Liver (tissue), 9 donors: Measurements from ENCODE around the gene PLXDC2. TPM values are rescaled to one million over a fixed set of nuclear protein-coding genes. Genes with fewer than 3 reads are reported as not detected.

Experiments
- DNase-seq: peaks from one replicate; pipeline ENCODE4 v3.0.0-alpha.2; 2017; ENCODE audit warnings: low spot score
- H3K27ac ChIP-seq, 2 donors: one replicate each; pipeline ENCODE4 v1.7.0; 2013; ENCODE audit warnings: inconsistent platforms in 2 of 2, low read length in 2 of 2, control low read depth in 1 of 2, low read depth in 1 of 2, mild to moderate bottlenecking in 1 of 2
- H3K27me3 ChIP-seq, 4 donors: one replicate each; pipeline versions ENCODE4 v1.6.1 to v1.7.0; 2013; ENCODE audit warnings: low read length in 3 of 4, inconsistent platforms in 1 of 4, mild to moderate bottlenecking in 1 of 4, moderate library complexity in 1 of 4; ENCODE audit not compliant: control insufficient read depth in 4 of 4, insufficient read depth in 4 of 4
- H3K36me3 ChIP-seq, 4 donors: one replicate each; pipeline versions ENCODE4 v1.6.1 to v1.7.0; 2013; ENCODE audit warnings: low read length in 3 of 4, mild to moderate bottlenecking in 3 of 4, low read depth in 1 of 4, moderate library complexity in 1 of 4; ENCODE audit not compliant: control insufficient read depth in 4 of 4, insufficient read depth in 3 of 4
- H3K4me1 ChIP-seq, 4 donors: one replicate each; pipeline versions ENCODE4 v1.6.1 to v1.7.0; 2013; ENCODE audit warnings: low read length in 3 of 4, mild to moderate bottlenecking in 3 of 4, moderate library complexity in 1 of 4; ENCODE audit not compliant: control insufficient read depth in 4 of 4, insufficient read depth in 4 of 4
- H3K4me3 ChIP-seq, 3 donors: one replicate each; pipeline versions ENCODE4 v1.6.1 to v1.7.0; 2013; ENCODE audit warnings: low read length in 3 of 3, control low read depth in 1 of 3, low read depth in 1 of 3, mild to moderate bottlenecking in 1 of 3
- H3K9ac ChIP-seq, 2 donors: one replicate each; pipeline ENCODE4 v1.7.0; 2013; ENCODE audit warnings: low read length in 2 of 2, mild to moderate bottlenecking in 2 of 2, moderate library complexity in 2 of 2, control low read depth in 1 of 2, low read depth in 1 of 2
- H3K9me3 ChIP-seq, 4 donors: one replicate each; pipeline versions ENCODE4 v1.6.1 to v1.7.0; 2013; ENCODE audit warnings: low read length in 3 of 4; ENCODE audit not compliant: control insufficient read depth in 4 of 4
- ATF3 ChIP-seq: IDR thresholded peaks from 2 replicates; pipeline ENCODE4 v1.6.1; 2016; ENCODE audit warnings: antibody characterized with exemption
- CTCF ChIP-seq: fragments of 150-350 bp; IDR thresholded peaks from 2 replicates; pipeline ENCODE4 v1.5.1; 2017; ENCODE audit warnings: improper control_type of control experiment, low read depth, low read length; ENCODE audit not compliant: missing input control
- EGR1 ChIP-seq, 2 donors: IDR thresholded peaks; 2 replicates each; pipeline ENCODE4 v1.6.1; 2016 to 2018; ENCODE audit warnings: antibody characterized with exemption in 2 of 2, low read depth in 2 of 2
- FOXA1 ChIP-seq: IDR thresholded peaks from 2 replicates; pipeline ENCODE4 v1.6.1; 2016; ENCODE audit warnings: antibody characterized with exemption
- FOXA2 ChIP-seq: IDR thresholded peaks from 2 replicates; pipeline ENCODE4 v1.6.1; 2016; ENCODE audit warnings: antibody characterized with exemption
- GABPA ChIP-seq, 2 donors: IDR thresholded peaks in 1 of 2; conservative IDR thresholded peaks in 1 of 2; 2 replicates each; pipeline ENCODE4 v1.6.1; 2016; ENCODE audit warnings: antibody characterized with exemption in 2 of 2, mild to moderate bottlenecking in 1 of 2, moderate library complexity in 1 of 2
- HNF4A ChIP-seq, 2 donors: conservative IDR thresholded peaks; 2 replicates each; pipeline ENCODE4 v1.6.1; 2016; ENCODE audit warnings: antibody characterized with exemption in 2 of 2, mild to moderate bottlenecking in 2 of 2
- HNF4G ChIP-seq: IDR thresholded peaks from 2 replicates; pipeline ENCODE4 v1.6.1; 2016; ENCODE audit warnings: antibody characterized with exemption
- JUND ChIP-seq, 2 donors: IDR thresholded peaks; 2 replicates each; pipeline ENCODE4 v1.6.1; 2016; ENCODE audit warnings: antibody characterized with exemption in 2 of 2
- NR2F2 ChIP-seq: IDR thresholded peaks from 2 replicates; pipeline ENCODE4 v1.6.1; 2016; ENCODE audit warnings: antibody characterized with exemption
- RAD21 ChIP-seq, 2 donors: IDR thresholded peaks; 2 replicates each; pipeline ENCODE4 v1.6.1; 2016; ENCODE audit warnings: antibody characterized with exemption in 2 of 2, mild to moderate bottlenecking in 2 of 2
- REST ChIP-seq: IDR thresholded peaks from 2 replicates; pipeline ENCODE4 v1.6.1; 2016; ENCODE audit warnings: antibody characterized with exemption, mild to moderate bottlenecking
- RXRA ChIP-seq, 2 donors: IDR thresholded peaks; 2 replicates each; pipeline ENCODE4 v1.6.1; 2017 to 2018; ENCODE audit warnings: antibody characterized with exemption in 2 of 2, mild to moderate bottlenecking in 1 of 2
- SP1 ChIP-seq: IDR thresholded peaks from 2 replicates; pipeline ENCODE4 v1.6.1; 2018; ENCODE audit warnings: antibody characterized with exemption, mild to moderate bottlenecking
- TAF1 ChIP-seq: conservative IDR thresholded peaks from 2 replicates; pipeline ENCODE4 v1.6.1; 2016; ENCODE audit warnings: antibody characterized with exemption, mild to moderate bottlenecking
- YY1 ChIP-seq: IDR thresholded peaks from 2 replicates; pipeline ENCODE4 v1.6.1; 2016; ENCODE audit warnings: antibody characterized with exemption, mild to moderate bottlenecking
- ZBTB33 ChIP-seq: IDR thresholded peaks from 2 replicates; pipeline ENCODE4 v1.6.1; 2016; ENCODE audit warnings: antibody characterized with exemption
- WGBS: extraction: QIAGEN DNeasy Blood & Tissue Kit; methylation state at CpG from one replicate; pipeline ENCODE4 v1.1.7; 2013; 5-methylcytosine and 5-hydroxymethylcytosine counted together
- polyA plus RNA-seq, 2 donors: library from polyadenylated mRNA; stranded (reverse) in 1 of 2; unstranded in 1 of 2; fragments of 200-250 nt in 1 of 2; fragments of >200 nt in 1 of 2; fragmentation: Nextera tagmentation in 1 of 2; extraction: Ambion mirVana in 1 of 2; gene quantifications; one replicate each; pipeline versions ENCODE4 v1.2.1 to v1.2.3, GENCODE V29; 2013 to 2015
- total RNA-seq, 2 donors: library from RNA; depleted of rRNA; stranded (reverse); fragments of >200 nt; gene quantifications; one replicate each; pipeline ENCODE4 v1.2.3, GENCODE V29; 2014
- donor health status: healthy.
- donor health status: healthy.
- donor health status: healthy.
- donor health status: healthy.
- donor health status: healthy.

The PLXDC2 gene
- total and polyA plus RNA-seq, 4 donors = 1.4 to 5.1 (median 2.4) TPM

GRCh38 chr10:20247454-20247853 is 431.2 kb downstream of the PLXDC2 start:
- TF ChIP-seq EGR1 (IDR thresholded peaks at IDR 0.05; ENCODE audit: low read depth in 2 of 2) = no peak
- TF ChIP-seq NR2F2 = no peak
- TF ChIP-seq FOXA1 = no peak
- no peak for TF ChIP-seq YY1
- no peak for TF ChIP-seq ZBTB33
- TF ChIP-seq FOXA2 = no peak
- no peak for TF ChIP-seq REST
- TF ChIP-seq RXRA (IDR thresholded peaks at IDR 0.05) = no peak
- no peak for TF ChIP-seq SP1
- no peak for TF ChIP-seq JUND (IDR thresholded peaks at IDR 0.05)
- no peak for TF ChIP-seq RAD21 (IDR thresholded peaks at IDR 0.05)
- TF ChIP-seq CTCF = no peak
- TF ChIP-seq HNF4G = no peak
- Histone ChIP-seq H3K9ac (no peak overlapping the region), H3K9me3 (no peaks in the 10 kb centered on the region), H3K27ac (no peak overlapping the region), H3K4me1 (no peaks in the 10 kb centered on the region), H3K27me3 (no peaks in the 10 kb centered on the region), H3K4me3 (no peak overlapping the region), H3K36me3 (no peaks in the 10 kb centered on the region)
- WGBS = 75% methylated on average over 3 of the region's 3 CpGs
- no peak for DNase-seq

GRCh38 chr10:20247891-20248708 is 431.9 kb downstream of the PLXDC2 start:
- WGBS = 87% methylated on average over 7 of the region's 7 CpGs
- no peak for TF ChIP-seq ZBTB33
- TF ChIP-seq FOXA2 = no peak
- no peak for TF ChIP-seq HNF4A (conservative IDR thresholded peaks at IDR 0.05)
- TF ChIP-seq HNF4G = no peak
- TF ChIP-seq JUND (IDR thresholded peaks at IDR 0.05) = no peak
- TF ChIP-seq RAD21 (IDR thresholded peaks at IDR 0.05) = no peak
- TF ChIP-seq ATF3 = no peak
- TF ChIP-seq GABPA (IDR thresholded peaks at IDR 0.05 in 1 of 2, conservative IDR thresholded peaks at IDR 0.05 in 1 of 2) = no peak
- TF ChIP-seq CTCF = no peak
- TF ChIP-seq EGR1 (IDR thresholded peaks at IDR 0.05; ENCODE audit: low read depth in 2 of 2) = no peak
- no peak for TF ChIP-seq RXRA (IDR thresholded peaks at IDR 0.05)
- TF ChIP-seq FOXA1 = no peak
- no peak for TF ChIP-seq TAF1
- TF ChIP-seq NR2F2 = no peak
- H3K27ac ChIP-seq = no peak overlapping the region

More at GRCh38 chr10:20247891-20248708, 431.9 kb downstream of the PLXDC2 start:
- Histone ChIP-seq H3K36me3 (no peaks in the 10 kb centered on the region), H3K4me1 (no peaks in the 10 kb centered on the region), H3K9me3 (no peaks in the 10 kb centered on the region), H3K4me3 (no peak overlapping the region), H3K27me3 (no peaks in the 10 kb centered on the region), H3K9ac (no peak overlapping the region)
- no peak for DNase-seq
